ENCODE measurements around the gene ATG9B.

DNA sequence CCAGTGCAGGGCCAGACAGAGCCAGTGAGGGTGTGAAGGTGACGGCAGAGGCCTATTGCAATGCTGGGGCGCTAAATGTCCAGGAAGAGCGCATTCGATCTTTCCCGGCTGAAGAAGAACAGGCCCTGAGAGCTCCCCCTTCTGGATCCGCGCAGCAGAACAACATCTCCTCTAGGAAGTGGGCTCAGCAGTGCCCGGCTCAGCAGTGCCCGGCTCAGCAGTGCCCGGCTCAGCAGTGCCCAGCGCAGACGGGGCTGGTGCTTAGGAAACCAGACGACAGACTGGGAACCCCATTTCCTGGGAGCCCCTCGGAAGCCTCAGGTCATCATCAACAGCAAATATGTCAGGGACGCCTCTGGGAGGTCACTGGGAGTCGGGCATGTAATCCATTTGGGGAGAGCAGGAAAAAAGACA lies 38.2 kb downstream of the ATG9B start:
- TF ChIP-seq, protein P1, sequence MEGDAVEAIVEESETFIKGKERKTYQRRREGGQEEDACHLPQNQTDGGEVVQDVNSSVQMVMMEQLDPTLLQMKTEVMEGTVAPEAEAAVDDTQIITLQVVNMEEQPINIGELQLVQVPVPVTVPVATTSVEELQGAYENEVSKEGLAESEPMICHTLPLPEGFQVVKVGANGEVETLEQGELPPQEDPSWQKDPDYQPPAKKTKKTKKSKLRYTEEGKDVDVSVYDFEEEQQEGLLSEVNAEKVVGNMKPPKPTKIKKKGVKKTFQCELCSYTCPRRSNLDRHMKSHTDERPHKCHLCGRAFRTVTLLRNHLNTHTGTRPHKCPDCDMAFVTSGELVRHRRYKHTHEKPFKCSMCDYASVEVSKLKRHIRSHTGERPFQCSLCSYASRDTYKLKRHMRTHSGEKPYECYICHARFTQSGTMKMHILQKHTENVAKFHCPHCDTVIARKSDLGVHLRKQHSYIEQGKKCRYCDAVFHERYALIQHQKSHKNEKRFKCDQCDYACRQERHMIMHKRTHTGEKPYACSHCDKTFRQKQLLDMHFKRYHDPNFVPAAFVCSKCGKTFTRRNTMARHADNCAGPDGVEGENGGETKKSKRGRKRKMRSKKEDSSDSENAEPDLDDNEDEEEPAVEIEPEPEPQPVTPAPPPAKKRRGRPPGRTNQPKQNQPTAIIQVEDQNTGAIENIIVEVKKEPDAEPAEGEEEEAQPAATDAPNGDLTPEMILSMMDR (IDR thresholded peaks at IDR 0.05; ENCODE audit: insufficient read depth, low read length): peak; percentile 53
- TF ChIP-seq POLR2AphosphoS5 (IDR thresholded peaks at IDR 0.05; ENCODE audit: low read depth): no peak
- TF ChIP-seq, protein P2, sequence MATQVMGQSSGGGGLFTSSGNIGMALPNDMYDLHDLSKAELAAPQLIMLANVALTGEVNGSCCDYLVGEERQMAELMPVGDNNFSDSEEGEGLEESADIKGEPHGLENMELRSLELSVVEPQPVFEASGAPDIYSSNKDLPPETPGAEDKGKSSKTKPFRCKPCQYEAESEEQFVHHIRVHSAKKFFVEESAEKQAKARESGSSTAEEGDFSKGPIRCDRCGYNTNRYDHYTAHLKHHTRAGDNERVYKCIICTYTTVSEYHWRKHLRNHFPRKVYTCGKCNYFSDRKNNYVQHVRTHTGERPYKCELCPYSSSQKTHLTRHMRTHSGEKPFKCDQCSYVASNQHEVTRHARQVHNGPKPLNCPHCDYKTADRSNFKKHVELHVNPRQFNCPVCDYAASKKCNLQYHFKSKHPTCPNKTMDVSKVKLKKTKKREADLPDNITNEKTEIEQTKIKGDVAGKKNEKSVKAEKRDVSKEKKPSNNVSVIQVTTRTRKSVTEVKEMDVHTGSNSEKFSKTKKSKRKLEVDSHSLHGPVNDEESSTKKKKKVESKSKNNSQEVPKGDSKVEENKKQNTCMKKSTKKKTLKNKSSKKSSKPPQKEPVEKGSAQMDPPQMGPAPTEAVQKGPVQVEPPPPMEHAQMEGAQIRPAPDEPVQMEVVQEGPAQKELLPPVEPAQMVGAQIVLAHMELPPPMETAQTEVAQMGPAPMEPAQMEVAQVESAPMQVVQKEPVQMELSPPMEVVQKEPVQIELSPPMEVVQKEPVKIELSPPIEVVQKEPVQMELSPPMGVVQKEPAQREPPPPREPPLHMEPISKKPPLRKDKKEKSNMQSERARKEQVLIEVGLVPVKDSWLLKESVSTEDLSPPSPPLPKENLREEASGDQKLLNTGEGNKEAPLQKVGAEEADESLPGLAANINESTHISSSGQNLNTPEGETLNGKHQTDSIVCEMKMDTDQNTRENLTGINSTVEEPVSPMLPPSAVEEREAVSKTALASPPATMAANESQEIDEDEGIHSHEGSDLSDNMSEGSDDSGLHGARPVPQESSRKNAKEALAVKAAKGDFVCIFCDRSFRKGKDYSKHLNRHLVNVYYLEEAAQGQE (IDR thresholded peaks at IDR 0.05; ENCODE audit: insufficient replicate concordance, low read depth): peak; percentile 29
- no peak for TF ChIP-seq GABPA (IDR thresholded peaks at IDR 0.05; ENCODE audit: low read depth)
- TF ChIP-seq SPI1 (IDR thresholded peaks at IDR 0.05; ENCODE audit: borderline replicate concordance, low read depth): no peak

Measured in HL-60 (cell line).